Stimulated activated CD8-positive, alpha-beta memory T cell treated with anti-CD3 and anti-CD28 coated beads, Interleukin-4, amount 100 ng/mL, for 1 hour (primary cell): ENCODE data around the gene BCKDHB.
"Not testable (repeated sequence)": the region's sequence is repeated elsewhere in the genome, so short reads cannot be mapped to it uniquely, and the experiment has no call there.

Experiments used
- DNase-seq, 2 donors: peaks; one replicate each; pipeline ENCODE4 v3.0.0-alpha.2; 2020; ENCODE audit warnings: low read depth in 2 of 2, low spot score in 1 of 2

BCKDHB gene

DNA sequence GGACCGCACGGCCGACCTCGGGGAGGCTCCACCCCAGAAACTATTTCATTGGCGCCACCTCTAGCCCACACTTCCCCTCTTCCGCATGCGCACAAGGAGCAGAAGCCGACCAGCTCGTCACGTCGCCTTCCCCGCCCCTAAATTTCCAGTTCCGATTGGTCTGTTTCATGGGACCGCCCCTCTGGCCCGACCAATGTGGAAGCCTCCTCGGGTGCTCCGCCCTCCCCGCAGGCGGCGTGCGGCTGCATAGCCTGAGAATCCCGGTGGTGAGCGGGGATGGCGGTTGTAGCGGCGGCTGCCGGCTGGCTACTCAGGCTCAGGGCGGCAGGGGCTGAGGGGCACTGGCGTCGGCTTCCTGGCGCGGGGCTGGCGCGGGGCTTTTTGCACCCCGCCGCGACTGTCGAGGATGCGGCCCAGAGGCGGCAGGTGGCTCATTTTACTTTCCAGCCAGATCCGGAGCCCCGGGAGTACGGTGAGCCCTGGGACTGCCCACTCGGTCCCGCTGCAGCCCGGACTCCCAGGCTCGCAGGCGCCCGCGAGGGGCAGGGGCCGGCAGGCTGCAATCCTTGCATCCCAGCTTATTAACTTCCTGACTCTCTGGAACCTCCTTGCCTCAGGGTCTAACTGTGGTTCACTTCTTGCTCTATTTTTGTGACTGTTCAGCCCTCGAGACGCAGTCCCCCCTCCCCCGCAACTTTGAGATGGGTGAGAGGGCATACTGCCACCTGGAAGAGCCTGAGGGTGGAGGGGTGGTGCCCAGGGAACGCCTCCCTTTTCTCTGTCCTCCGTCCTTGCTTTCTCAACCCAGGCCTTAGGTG is at the start of gene BCKDHB:
Gene BCKDHB (plus strand): TSS at position 254 of the 818 bp plus-strand sequence. CDS start 23 bp downstream, at position 277.
- peak; percentile 87 to 95 for DNase-seq

GRCh38 chr6:80060774-80061173 is 45.7 kb upstream of the BCKDHB start:
- no peak for DNase-seq

DNA sequence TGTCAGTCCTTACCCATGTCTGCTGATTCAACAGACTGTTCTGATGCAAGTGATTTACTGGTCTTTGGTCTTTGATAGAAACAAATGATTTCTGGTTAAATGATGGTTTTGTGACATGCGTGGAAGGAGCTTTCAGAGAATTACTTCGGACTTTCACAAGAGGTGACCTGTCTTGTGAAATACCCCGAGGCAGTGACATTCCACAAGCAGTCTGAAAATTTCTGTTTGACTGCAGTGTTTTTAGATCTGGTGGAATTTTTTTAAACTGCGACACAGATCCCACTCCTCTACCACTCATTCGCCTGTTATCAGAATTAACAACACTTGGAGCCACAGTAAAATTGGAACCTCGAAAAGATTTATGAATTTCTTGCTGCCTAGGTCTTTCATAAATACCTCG is 38.3 kb upstream of the BCKDHB start:
- DNase-seq, result not testable (repeated sequence)

- DNase-seq, result not testable (repeated sequence)
Measured at GRCh38 chr6:80070431-80070830, 36.0 kb upstream of the BCKDHB start.

- DNase-seq, result no peak
Measured at GRCh38 chr6:80077067-80077466, 29.4 kb upstream of the BCKDHB start.

GRCh38 chr6:80088637-80089036 is 17.8 kb upstream of the BCKDHB start:
- DNase-seq, result no peak

GRCh38 chr6:80091506-80091905 is 15.0 kb upstream of the BCKDHB start:
- no peak for DNase-seq

- no peak for DNase-seq
Measured at GRCh38 chr6:80094017-80094416, 12.5 kb upstream of the BCKDHB start.

DNA sequence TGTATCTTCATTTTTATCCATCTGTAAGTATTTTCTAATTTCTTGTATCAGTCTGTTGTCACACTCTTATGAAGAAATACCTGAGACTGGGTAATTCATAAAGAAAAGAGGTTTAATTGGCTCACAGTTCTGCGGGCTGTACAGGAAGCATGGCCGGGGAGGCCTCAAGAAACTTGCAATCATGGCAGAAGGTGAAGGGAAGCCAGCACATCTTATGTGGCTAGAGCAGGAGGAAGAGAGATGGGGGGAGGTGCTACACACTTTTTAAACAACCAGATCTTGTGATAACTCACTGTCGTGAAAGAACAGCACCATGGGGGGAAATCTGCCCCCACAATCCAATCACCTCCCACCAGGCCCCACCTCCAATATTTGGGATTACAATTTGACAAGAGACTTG is 10.9 kb upstream of the BCKDHB start:
- no peak for DNase-seq

GRCh38 chr6:80098392-80098791 is 8.1 kb upstream of the BCKDHB start:
- no peak for DNase-seq

GRCh38 chr6:80104520-80104919 is 2.0 kb upstream of the BCKDHB start:
- DNase-seq, result no peak

DNA sequence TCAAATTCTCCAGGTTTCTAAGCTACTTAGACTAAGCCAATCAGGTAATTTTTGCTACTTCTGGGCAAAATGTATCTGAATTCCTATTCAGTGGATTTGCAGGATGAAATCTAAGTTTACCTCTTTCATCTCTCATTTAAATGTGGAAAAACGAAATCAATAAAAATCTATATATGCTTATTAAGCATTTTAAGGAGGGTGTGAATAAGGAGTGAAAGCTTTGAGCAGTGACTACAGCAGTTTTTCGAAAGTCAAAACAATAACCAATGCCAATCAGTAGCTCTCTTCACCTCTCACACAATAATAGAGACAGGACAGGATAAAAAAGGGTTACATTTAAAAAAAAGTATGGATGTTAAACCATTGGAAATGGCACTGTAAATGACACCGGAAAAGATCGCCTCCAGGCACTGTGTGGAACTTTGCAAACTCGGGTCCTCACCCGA is 476 bp upstream of the BCKDHB start:
- no peak for DNase-seq

DNA sequence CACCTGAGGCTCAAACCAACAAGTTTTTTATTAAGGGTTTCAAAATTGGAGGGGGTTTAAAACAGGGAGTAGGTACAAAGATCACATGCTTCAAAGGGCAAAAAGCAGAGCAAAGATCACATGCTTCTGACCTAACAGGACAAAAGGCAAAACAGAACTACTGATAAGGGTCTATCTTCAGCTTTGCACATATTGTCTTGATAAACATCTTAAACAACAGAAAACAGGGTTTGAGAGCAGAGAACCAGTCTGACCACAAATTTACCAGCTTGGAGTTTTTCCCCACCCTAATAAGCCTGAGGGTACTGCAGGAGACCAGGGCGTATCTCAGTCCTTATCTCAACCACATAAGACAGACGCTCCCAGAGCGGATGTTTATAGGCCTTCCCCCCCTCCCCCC is 16.1 kb downstream of the BCKDHB start:
- not testable (repeated sequence) for DNase-seq

DNA sequence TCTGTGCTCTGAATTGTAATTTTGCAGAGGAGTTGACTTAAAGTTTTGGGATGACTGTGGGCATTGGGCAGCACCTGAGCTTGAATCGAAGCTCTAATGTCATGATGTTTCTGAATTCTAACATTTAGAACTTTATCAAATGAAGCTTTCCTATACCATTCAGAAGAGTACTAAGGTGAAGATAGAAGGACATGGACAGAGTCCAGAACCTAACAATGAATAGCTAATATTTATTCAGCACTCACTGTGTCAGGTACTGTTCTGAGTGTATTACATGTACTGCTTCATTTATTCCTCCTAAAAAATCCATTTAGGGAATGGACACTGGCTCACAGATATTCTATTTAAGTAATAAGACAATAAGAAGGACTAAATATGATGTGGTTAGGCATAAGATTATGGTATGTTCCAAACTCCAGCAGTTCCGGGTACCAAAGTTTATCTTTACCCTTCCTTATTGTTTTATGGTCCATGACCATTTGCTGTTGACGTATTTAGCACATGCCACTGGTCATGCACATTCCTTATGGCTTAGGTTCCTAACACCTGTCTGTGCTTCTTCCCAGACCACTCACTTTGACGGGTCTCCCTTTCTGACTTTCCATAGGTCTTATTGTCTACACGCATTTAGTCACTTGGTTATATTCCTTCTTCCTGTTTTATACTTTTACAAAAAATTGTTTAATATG is 20.3 kb downstream of the BCKDHB start:
- DNase-seq, result no peak

DNA sequence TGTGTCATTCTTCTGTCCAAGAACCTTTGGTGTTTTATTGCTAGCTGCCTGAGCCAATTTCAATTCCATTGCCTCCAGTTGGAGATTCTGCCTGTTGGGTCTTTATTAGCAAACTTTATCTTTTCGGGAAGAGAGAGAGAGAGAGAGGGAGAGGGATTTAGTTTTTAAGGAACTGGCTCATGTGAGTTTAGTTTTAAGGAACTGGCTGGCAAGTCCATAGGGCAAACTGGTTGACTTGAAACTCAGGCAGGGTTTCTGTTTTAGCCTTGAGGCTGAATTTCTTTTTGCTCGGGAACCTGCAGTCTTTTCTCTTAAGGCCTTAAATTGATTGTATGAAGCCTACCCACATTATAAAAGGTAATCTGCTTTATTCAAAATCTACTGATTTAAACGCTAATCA is 23.0 kb downstream of the BCKDHB start:
- DNase-seq, result no peak

DNA sequence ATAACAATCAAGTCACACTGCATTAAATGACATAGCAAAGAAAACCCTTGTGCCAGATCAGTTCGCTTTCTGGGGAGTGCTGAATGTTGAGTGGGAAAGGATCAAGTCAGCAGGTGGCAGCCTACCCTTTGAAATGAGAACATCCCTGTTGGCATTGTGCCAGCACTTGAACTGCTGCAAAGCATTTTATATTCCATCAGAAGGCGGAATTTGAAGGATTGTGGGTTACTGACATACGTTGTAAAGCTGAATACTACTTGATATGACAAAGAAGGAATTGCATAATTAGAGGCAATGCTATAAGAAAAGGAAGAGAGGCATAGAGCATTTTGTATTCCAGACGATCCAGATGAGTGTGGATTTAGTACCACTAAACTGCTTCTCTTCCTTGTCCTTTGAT is 26.5 kb downstream of the BCKDHB start:
- no peak for DNase-seq

GRCh38 chr6:80134065-80134464 is 27.6 kb downstream of the BCKDHB start:
- DNase-seq, result no peak

DNA sequence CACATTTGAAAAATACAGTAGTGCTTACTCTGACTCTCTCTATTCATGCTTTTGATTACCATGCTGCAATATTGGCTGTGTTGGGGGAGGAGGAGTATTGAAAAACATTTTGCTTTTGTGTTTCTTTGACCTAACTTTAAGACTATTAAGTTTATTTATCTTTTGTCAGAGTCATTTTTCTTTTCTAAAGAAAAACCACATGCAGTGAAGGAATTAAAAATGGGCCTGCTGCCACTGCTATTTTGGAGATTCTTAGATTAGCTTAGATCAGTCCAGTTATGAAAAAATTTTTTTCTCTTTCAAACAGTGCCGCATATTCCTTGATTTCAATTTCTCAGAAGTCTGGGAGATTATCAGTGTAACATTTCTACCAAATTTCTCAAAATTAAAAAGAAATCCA is 36.1 kb downstream of the BCKDHB start:
- DNase-seq, result no peak

- no peak for DNase-seq
Measured at GRCh38 chr6:80143419-80143937, 37.0 kb downstream of the BCKDHB start.

GRCh38 chr6:80144753-80145315 is 38.4 kb downstream of the BCKDHB start:
- DNase-seq, result no peak

DNA sequence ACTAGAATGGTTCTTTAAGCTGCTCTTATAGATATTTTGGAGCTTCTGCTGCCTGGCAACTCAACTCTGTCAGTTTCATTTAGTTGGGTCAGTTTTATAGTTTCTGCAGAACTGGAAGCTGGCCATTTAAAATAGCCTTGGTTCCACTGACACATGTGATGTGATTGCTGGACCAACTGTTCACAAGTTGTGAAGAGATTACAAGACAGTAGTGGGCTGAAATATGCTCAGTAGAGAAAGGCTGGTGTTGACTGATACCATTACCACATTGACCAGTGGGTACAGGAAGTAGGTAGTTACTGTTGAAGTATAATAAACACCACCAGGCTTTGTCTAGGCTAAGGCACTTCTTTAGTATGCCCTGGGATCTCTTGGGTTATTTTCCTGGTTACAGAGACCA is 39.0 kb downstream of the BCKDHB start:
- no peak for DNase-seq

DNA sequence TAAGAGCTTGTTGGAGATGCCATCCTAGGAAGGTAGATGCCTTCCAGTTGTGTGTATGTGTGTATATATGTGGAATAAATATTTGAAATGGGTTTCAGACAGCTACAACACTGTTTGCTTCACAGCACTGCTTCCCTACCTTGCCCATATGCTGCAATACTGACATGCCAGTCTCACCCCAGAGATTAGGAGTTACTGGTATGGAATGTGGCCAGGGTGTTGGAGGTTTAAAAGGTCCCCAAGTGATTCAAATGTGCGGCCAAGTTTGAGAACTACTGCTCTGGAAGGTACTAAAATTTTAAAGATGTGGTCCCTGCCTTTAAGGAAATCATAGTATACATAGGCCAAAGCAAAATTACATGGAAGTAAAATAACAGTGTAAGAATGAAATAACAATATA is 39.5 kb downstream of the BCKDHB start:
- no peak for DNase-seq
